Measurements from ENCODE around the gene NOL6. TPM values are rescaled to one million over a fixed set of nuclear protein-coding genes. Genes with fewer than 3 reads are reported as not detected.

Gene NOL6
- total and polyA plus RNA-seq, 9 of the 15 experiments (the other 6 are each of a cell fraction or from before 2014, with no cell fraction given) = 7.7 to 58.9 (median 27.0) TPM

DNA sequence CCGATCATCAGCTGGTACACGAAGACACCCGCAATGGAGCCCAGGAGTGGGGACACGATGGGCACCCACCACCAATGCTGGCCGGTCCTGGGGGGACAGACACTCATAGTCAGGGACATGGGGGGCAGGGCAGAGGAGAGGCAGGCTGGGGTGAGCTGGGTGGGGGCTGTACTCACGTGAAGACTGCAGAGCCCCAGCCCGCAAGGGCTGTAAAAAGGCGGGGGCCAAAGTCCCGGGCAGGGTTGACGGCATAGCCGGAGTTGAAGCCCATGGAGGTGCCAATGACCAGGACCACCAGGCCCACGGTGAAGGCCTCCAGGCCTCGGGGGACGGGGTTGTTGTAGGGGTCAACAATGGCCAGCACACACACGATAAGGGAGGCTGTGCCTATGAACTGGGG is 31.6 kb downstream of the NOL6 start:
- Histone ChIP-seq H3K27me3 (ENCODE audit: control insufficient read depth in 2 of 2, insufficient read depth in 2 of 2, low read length in 2 of 2) (no peaks in the 10 kb centered on the region), H2AFZ (ENCODE audit: low read depth, low read length) (no peak overlapping the region), H3K27ac (ENCODE audit: extremely low read depth, low read depth, low read length) (no peak overlapping the region), H4K20me1 (replicated peaks; ENCODE audit: control insufficient read depth, insufficient read depth, low read length) (no peaks in the 10 kb centered on the region), H3K9me1 (ENCODE audit: control insufficient read depth, insufficient read depth, low read length) (no peaks in the 10 kb centered on the region), H3K4me2 (ENCODE audit: insufficient read depth, low read length) (no peak overlapping the region), H3K4me3 (no peak overlapping the region), H3K9ac (ENCODE audit: insufficient read depth in 1 of 2, low read depth in 2 of 2, low read length in 2 of 2) (no peak overlapping the region), H3K36me3 (ENCODE audit: control insufficient read depth, insufficient read depth, low read length) (peaks cover 12% of the 10 kb centered on the region; the same call in 1 of the 3 replicates), H3K79me2 (ENCODE audit: control insufficient read depth, insufficient read depth, low read length) (peaks cover 20% of the 10 kb centered on the region), H3K4me1 (replicated peaks in 1 of 2; ENCODE audit: control insufficient read depth in 2 of 2, insufficient read depth in 2 of 2, low read length in 2 of 2) (peaks cover 43 to 56% of the 10 kb centered on the region in 2 experiments), H3K9me3 (replicated peaks; ENCODE audit: control insufficient read depth, insufficient read depth, low read depth, low read length) (no peaks in the 10 kb centered on the region)
- intact Hi-C loops (cut with micrococcal nuclease) (no loop called here), in situ Hi-C loops (cut with MboI) (no loop called here)
- no peak for FAIRE-seq
- ChIA-PET POLR2A (interaction anchor here (1.7 kb wide), 1 partner anchor 64 kb away, joined by 4 read pairs; no protein-coding TSS in a partner anchor), CTCF (ENCODE audit: low intra/inter-chr PET ratio) (no interaction called here)
- WGBS (ENCODE audit: insufficient coverage, low coverage, missing lambda C conversion rate) = 90% methylated on average over 12 of the region's 15 CpGs
- DNase-seq (ENCODE audit: extremely low read depth in 1 of 4, low spot score in 3 of 4) = no peak
- BruUV-seq (replicated peaks) = no TSS peak
- ATAC-seq = no peak
- TF ChIP-seq, protein P1, sequence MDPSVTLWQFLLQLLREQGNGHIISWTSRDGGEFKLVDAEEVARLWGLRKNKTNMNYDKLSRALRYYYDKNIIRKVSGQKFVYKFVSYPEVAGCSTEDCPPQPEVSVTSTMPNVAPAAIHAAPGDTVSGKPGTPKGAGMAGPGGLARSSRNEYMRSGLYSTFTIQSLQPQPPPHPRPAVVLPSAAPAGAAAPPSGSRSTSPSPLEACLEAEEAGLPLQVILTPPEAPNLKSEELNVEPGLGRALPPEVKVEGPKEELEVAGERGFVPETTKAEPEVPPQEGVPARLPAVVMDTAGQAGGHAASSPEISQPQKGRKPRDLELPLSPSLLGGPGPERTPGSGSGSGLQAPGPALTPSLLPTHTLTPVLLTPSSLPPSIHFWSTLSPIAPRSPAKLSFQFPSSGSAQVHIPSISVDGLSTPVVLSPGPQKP (CRISPR knock-in tag; IDR thresholded peaks at IDR 0.05) = no peak
- TF ChIP-seq ZNF174 (CRISPR knock-in tag; IDR thresholded peaks at IDR 0.05) (no peak), SRF (CRISPR knock-in tag; IDR thresholded peaks at IDR 0.05) (no peak)
- TF ChIP-seq, protein P2, sequence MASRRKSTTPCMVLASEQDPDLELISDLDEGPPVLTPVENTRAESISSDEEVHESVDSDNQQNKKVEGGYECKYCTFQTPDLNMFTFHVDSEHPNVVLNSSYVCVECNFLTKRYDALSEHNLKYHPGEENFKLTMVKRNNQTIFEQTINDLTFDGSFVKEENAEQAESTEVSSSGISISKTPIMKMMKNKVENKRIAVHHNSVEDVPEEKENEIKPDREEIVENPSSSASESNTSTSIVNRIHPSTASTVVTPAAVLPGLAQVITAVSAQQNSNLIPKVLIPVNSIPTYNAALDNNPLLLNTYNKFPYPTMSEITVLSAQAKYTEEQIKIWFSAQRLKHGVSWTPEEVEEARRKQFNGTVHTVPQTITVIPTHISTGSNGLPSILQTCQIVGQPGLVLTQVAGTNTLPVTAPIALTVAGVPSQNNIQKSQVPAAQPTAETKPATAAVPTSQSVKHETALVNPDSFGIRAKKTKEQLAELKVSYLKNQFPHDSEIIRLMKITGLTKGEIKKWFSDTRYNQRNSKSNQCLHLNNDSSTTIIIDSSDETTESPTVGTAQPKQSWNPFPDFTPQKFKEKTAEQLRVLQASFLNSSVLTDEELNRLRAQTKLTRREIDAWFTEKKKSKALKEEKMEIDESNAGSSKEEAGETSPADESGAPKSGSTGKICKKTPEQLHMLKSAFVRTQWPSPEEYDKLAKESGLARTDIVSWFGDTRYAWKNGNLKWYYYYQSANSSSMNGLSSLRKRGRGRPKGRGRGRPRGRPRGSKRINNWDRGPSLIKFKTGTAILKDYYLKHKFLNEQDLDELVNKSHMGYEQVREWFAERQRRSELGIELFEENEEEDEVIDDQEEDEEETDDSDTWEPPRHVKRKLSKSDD (conservative IDR thresholded peaks at IDR 0.05; ENCODE audit: low read length) = no peak
- TF ChIP-seq, protein P3, sequence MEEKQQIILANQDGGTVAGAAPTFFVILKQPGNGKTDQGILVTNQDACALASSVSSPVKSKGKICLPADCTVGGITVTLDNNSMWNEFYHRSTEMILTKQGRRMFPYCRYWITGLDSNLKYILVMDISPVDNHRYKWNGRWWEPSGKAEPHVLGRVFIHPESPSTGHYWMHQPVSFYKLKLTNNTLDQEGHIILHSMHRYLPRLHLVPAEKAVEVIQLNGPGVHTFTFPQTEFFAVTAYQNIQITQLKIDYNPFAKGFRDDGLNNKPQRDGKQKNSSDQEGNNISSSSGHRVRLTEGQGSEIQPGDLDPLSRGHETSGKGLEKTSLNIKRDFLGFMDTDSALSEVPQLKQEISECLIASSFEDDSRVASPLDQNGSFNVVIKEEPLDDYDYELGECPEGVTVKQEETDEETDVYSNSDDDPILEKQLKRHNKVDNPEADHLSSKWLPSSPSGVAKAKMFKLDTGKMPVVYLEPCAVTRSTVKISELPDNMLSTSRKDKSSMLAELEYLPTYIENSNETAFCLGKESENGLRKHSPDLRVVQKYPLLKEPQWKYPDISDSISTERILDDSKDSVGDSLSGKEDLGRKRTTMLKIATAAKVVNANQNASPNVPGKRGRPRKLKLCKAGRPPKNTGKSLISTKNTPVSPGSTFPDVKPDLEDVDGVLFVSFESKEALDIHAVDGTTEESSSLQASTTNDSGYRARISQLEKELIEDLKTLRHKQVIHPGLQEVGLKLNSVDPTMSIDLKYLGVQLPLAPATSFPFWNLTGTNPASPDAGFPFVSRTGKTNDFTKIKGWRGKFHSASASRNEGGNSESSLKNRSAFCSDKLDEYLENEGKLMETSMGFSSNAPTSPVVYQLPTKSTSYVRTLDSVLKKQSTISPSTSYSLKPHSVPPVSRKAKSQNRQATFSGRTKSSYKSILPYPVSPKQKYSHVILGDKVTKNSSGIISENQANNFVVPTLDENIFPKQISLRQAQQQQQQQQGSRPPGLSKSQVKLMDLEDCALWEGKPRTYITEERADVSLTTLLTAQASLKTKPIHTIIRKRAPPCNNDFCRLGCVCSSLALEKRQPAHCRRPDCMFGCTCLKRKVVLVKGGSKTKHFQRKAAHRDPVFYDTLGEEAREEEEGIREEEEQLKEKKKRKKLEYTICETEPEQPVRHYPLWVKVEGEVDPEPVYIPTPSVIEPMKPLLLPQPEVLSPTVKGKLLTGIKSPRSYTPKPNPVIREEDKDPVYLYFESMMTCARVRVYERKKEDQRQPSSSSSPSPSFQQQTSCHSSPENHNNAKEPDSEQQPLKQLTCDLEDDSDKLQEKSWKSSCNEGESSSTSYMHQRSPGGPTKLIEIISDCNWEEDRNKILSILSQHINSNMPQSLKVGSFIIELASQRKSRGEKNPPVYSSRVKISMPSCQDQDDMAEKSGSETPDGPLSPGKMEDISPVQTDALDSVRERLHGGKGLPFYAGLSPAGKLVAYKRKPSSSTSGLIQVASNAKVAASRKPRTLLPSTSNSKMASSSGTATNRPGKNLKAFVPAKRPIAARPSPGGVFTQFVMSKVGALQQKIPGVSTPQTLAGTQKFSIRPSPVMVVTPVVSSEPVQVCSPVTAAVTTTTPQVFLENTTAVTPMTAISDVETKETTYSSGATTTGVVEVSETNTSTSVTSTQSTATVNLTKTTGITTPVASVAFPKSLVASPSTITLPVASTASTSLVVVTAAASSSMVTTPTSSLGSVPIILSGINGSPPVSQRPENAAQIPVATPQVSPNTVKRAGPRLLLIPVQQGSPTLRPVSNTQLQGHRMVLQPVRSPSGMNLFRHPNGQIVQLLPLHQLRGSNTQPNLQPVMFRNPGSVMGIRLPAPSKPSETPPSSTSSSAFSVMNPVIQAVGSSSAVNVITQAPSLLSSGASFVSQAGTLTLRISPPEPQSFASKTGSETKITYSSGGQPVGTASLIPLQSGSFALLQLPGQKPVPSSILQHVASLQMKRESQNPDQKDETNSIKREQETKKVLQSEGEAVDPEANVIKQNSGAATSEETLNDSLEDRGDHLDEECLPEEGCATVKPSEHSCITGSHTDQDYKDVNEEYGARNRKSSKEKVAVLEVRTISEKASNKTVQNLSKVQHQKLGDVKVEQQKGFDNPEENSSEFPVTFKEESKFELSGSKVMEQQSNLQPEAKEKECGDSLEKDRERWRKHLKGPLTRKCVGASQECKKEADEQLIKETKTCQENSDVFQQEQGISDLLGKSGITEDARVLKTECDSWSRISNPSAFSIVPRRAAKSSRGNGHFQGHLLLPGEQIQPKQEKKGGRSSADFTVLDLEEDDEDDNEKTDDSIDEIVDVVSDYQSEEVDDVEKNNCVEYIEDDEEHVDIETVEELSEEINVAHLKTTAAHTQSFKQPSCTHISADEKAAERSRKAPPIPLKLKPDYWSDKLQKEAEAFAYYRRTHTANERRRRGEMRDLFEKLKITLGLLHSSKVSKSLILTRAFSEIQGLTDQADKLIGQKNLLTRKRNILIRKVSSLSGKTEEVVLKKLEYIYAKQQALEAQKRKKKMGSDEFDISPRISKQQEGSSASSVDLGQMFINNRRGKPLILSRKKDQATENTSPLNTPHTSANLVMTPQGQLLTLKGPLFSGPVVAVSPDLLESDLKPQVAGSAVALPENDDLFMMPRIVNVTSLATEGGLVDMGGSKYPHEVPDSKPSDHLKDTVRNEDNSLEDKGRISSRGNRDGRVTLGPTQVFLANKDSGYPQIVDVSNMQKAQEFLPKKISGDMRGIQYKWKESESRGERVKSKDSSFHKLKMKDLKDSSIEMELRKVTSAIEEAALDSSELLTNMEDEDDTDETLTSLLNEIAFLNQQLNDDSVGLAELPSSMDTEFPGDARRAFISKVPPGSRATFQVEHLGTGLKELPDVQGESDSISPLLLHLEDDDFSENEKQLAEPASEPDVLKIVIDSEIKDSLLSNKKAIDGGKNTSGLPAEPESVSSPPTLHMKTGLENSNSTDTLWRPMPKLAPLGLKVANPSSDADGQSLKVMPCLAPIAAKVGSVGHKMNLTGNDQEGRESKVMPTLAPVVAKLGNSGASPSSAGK (IDR thresholded peaks at IDR 0.05) = no peak
